Tibial artery (tissue), 4 donors: ENCODE results near the gene CCDC102B.
"Not testable (repeated sequence)": the region's sequence is repeated elsewhere in the genome, so short reads cannot be mapped to it uniquely, and the experiment has no call there.

Source experiments
- DNase-seq, 2 donors: peaks; one replicate each; pipeline ENCODE4 v3.0.0-alpha.2; 2019
- H3K27ac ChIP-seq, 2 donors: fragments of 200-600 bp; sonication (generic) in 1 of 2; 1 replicate in 1 of 2; 2 replicates in 1 of 2; pipeline ENCODE4 v1.5.1; 2018 to 2019; ENCODE audit warnings: mild to moderate bottlenecking in 1 of 2
- H3K27me3 ChIP-seq, 2 donors: fragments of 200-600 bp; sonication (generic) in 1 of 2; one replicate each; pipeline versions ENCODE4 v1.5.1 to v1.6.0; 2016 to 2019
- H3K36me3 ChIP-seq, 3 donors: fragments of 200-600 bp; sonication (generic) in 2 of 3; one replicate each; pipeline ENCODE4 v1.5.1; 2016 to 2019; ENCODE audit warnings: mild to moderate bottlenecking in 2 of 3
- H3K4me1 ChIP-seq, 4 donors: fragments of 200-600 bp; sonication (generic) in 2 of 4; 1 replicate in 3 of 4; 2 replicates in 1 of 4; pipeline ENCODE4 v1.5.1; 2016 to 2019
- H3K4me3 ChIP-seq, 2 donors: fragments of 200-600 bp; sonication (generic) in 1 of 2; 1 replicate in 1 of 2; 2 replicates in 1 of 2; pipeline ENCODE4 v1.5.1; 2018 to 2019; ENCODE audit warnings: mild to moderate bottlenecking in 2 of 2
- H3K9me3 ChIP-seq, 3 donors: fragments of 200-600 bp; sonication (generic) in 1 of 3; one replicate each; pipeline ENCODE4 v1.5.1; 2016 to 2019
- CTCF ChIP-seq, 2 experiments: fragments of 200-600 bp in 1 of 2; fragments of 450-650 bp in 1 of 2; IDR thresholded peaks; one replicate each; pipeline ENCODE4 v1.5.1; 2017 to 2019; ENCODE audit warnings: antibody characterized with exemption in 2 of 2, mild to moderate bottlenecking in 1 of 2, moderate library complexity in 1 of 2
- intact Hi-C: fragments of 100-400 bp; cut with DNase I; formaldehyde crosslinking; loops from one replicate; pipeline ENCODE4 v1.15.0; 2023; ENCODE audit warnings: low total_unique reads

Gene CCDC102B

DNA sequence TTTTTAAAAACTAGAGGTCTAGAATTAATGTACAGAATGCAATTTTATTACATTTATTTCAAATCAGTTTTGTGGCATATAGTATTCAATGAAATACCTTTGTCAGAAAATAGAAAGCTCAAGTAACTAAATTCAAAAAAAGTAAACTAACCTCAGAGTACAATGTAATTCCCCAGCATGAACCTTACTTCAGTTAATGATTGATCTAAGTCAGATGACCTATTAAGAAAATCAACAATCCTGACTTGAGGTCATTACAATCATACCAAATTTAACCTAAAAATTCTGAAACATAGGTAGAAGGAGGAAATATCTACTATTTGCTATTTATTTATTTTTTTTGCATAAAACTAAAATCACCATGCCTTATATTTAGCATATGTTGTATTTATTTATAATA is 142.9 kb downstream of the CCDC102B start:
- Histone ChIP-seq H3K36me3 (no peaks in the 10 kb centered on the region), H3K27me3 (no peaks in the 10 kb centered on the region), H3K9me3 (no peaks in the 10 kb centered on the region), H3K27ac (no peak overlapping the region), H3K4me1 (no peaks in the 10 kb centered on the region), H3K4me3 (no peak overlapping the region)
- no peak for TF ChIP-seq CTCF (IDR thresholded peaks at IDR 0.05)
- intact Hi-C loops: no loop called here
- DNase-seq: no peak

- H3K27me3 ChIP-seq: no peaks in the 10 kb centered on the region
- no peaks in the 10 kb centered on the region for H3K4me1 ChIP-seq
- intact Hi-C loops: no loop called here
- no peak for DNase-seq
- no peaks in the 10 kb centered on the region for H3K36me3 ChIP-seq
- H3K4me3 ChIP-seq: no peak overlapping the region
- no peaks in the 10 kb centered on the region for H3K9me3 ChIP-seq
- H3K27ac ChIP-seq: no peak overlapping the region
- TF ChIP-seq CTCF (IDR thresholded peaks at IDR 0.05): no peak
Measured at GRCh38 chr18:68942230-68942629, 144.3 kb downstream of the CCDC102B start.

DNA sequence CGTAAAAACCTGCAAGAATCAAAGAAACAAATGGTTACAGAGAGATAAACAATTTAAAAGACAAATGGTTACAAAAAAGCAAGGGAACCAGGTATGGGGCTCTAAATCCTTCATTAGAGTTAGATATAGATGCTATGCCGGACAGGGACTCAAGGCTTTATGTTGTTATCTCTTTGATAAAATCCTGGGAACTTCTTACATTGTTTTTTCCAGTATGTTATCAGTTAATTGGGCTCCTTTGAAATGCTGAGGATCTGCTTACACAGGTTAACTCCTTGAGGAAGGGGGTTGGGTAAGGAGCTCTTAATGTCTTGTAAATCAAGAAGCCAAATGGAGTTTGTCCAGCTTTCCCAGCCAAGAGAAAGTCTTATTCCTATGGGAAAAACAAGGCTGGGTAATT is 146.0 kb downstream of the CCDC102B start:
- H3K27me3 ChIP-seq, H3K36me3 ChIP-seq, H3K9me3 ChIP-seq, H3K4me3 ChIP-seq, DNase-seq, H3K4me1 ChIP-seq, intact Hi-C loops, H3K27ac ChIP-seq: not testable (repeated sequence)

DNA sequence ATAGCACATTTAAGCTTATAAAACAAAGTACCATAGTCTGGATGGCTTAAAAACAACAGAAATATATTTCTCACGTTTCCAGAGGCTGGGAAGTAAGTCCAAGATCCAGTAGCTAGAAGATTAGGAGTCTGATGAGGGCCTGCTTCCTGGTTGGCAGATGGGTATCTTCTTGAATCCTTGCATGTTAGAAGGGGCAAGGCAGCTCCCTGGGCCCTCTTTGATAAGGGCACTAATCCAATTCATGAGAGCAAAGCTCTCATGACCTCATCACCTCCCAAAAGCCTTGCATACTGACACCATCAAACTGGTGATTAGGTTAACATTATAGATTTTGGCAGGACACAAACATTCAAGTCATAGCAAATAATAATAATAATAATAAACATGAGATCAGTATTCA is 146.4 kb downstream of the CCDC102B start:
- Histone ChIP-seq H3K27me3 (no peaks in the 10 kb centered on the region), H3K27ac (no peak overlapping the region), H3K4me3 (no peak overlapping the region), H3K9me3 (no peaks in the 10 kb centered on the region), H3K4me1 (no peaks in the 10 kb centered on the region), H3K36me3 (no peaks in the 10 kb centered on the region)
- no peak for DNase-seq
- intact Hi-C loops: no loop called here
- no peak for TF ChIP-seq CTCF (IDR thresholded peaks at IDR 0.05)

DNA sequence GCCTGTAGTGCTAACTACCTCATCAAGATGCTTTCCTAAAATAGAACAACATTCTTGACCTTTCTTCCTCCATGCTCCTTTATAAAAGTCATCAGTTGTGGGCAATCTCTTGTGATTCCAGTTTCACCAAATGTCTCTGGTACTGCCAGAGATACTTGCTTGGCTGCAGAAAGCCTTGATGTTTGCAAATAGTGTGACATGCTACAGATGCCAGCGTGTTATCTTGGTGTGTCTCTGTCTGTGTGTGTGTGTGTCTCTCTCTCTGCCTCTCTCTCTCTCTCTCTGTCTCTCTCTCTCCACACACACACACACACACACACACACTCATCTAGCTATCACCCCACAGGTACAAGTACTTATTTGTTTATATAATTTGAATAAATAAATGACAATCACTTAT is 146.9 kb downstream of the CCDC102B start:
- H3K9me3 ChIP-seq: no peaks in the 10 kb centered on the region
- intact Hi-C loops: no loop called here
- no peaks in the 10 kb centered on the region for H3K36me3 ChIP-seq
- no peaks in the 10 kb centered on the region for H3K4me1 ChIP-seq
- no peak for DNase-seq
- no peaks in the 10 kb centered on the region for H3K27me3 ChIP-seq
- no peak overlapping the region for H3K4me3 ChIP-seq
- H3K27ac ChIP-seq: no peak overlapping the region
- no peak for TF ChIP-seq CTCF (IDR thresholded peaks at IDR 0.05)

DNA sequence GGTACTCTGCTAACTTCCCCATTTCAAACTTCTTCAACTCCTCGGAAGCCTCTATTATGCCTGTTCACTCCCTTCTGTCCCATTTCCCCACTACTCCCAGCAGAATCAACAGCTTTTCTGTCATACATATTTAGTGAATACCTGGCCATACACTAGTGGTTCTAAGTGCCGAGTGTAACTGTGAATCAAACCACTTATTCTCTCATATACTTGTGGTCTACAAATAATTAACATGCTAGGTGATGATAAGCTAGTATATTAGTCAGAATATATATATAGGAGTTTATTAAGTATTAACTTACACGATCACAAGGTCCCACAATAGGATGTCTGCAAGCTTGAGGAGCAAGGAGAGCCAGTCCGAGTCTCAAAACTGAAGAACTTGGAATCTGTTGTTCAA is 150.7 kb downstream of the CCDC102B start:
- Histone ChIP-seq H3K27me3 (no peaks in the 10 kb centered on the region), H3K4me1 (no peaks in the 10 kb centered on the region), H3K4me3 (no peak overlapping the region), H3K36me3 (no peaks in the 10 kb centered on the region), H3K9me3 (no peaks in the 10 kb centered on the region), H3K27ac (no peak overlapping the region)
- DNase-seq: no peak
- TF ChIP-seq CTCF (IDR thresholded peaks at IDR 0.05): no peak
- intact Hi-C loops: no loop called here
